IMR-90 (cell line): ENCODE results near the gene SHISA6. TPM values are rescaled to one million over a fixed set of nuclear protein-coding genes. Genes with fewer than 3 reads are reported as not detected.

ENCODE experiments used
- ATAC-seq: fragments of 200-7000 bp; cut with Tn5 transposase; 2 replicates; pipeline ENCODE4 v1.9.1; 2020; ENCODE audit warnings: low read depth, mild to moderate bottlenecking, moderate library complexity
- BruUV-seq: library from RNA; stranded (reverse); fragments of 400-500 nt; replicated peaks from 2 replicates; lab custom pipeline; 2021; lab: Mats Ljungman, UMichigan
- CTCF ChIA-PET: fragments of 300-600 bp; formaldehyde crosslinking; extraction: SDS; loops from one replicate; lab custom pipeline; 2021; ENCODE audit warnings: antibody characterized with exemption; lab: Yijun Ruan, JAX
- POLR2A ChIA-PET: fragments of 300-600 bp; sonication (Branson Sonifier 250); formaldehyde crosslinking; loops from one replicate; lab custom pipeline; 2022; ENCODE audit warnings: antibody characterized with exemption; ENCODE audit not compliant: unreplicated experiment; lab: Charles Lee
- DNase-seq: peaks from one replicate; pipeline ENCODE4 v3.0.0; 2013
- H2AFZ ChIP-seq: replicated peaks from 2 replicates; pipeline ENCODE3; 2013; ENCODE audit warnings: low read length, mild to moderate bottlenecking; ENCODE audit not compliant: poor library complexity
- H2AK5ac ChIP-seq: 2 replicates; pipeline ENCODE4 v1.6.1; 2013; ENCODE audit warnings: low read depth, low read length, inconsistent platforms
- H2AK9ac ChIP-seq: replicated peaks from 2 replicates; pipeline ENCODE3; 2013; ENCODE audit warnings: mild to moderate bottlenecking, low read depth, low read length, moderate library complexity; ENCODE audit not compliant: poor library complexity
- H2BK120ac ChIP-seq: 2 replicates; pipeline ENCODE4 v1.6.1; 2013; ENCODE audit warnings: low read depth, low read length, inconsistent platforms
- H2BK15ac ChIP-seq: 3 replicates; pipeline ENCODE4 v1.6.1; 2013; ENCODE audit warnings: low read depth, low read length, inconsistent platforms
- H2BK20ac ChIP-seq: 2 replicates; pipeline ENCODE4 v1.6.1; 2013; ENCODE audit warnings: low read depth, mild to moderate bottlenecking, inconsistent platforms, low read length, moderate library complexity
- H2BK5ac ChIP-seq: 2 replicates; pipeline ENCODE4 v1.6.1; 2013; ENCODE audit warnings: mild to moderate bottlenecking, low read depth, low read length, inconsistent platforms; ENCODE audit not compliant: poor library complexity, severe bottlenecking
- H3K14ac ChIP-seq: replicated peaks from 2 replicates; pipeline ENCODE4 v1.6.1; 2013; ENCODE audit warnings: low read depth, low read length, inconsistent platforms
- H3K18ac ChIP-seq: 2 replicates; pipeline ENCODE4 v1.6.1; 2013; ENCODE audit warnings: low read depth, low read length, control low read depth
- H3K23ac ChIP-seq: 2 replicates; pipeline ENCODE4 v1.6.1; 2013; ENCODE audit warnings: low read depth, low read length, inconsistent platforms
- H3K27ac ChIP-seq: 2 replicates; pipeline ENCODE4 v1.5.1; 2013; ENCODE audit warnings: mild to moderate bottlenecking, control low read depth, low read length; ENCODE audit not compliant: insufficient read depth
- H3K27me3 ChIP-seq: 2 replicates; pipeline ENCODE4 v1.6.1; 2013; ENCODE audit warnings: low read length; ENCODE audit not compliant: control insufficient read depth, insufficient read depth
- H3K36me3 ChIP-seq: 2 replicates; pipeline ENCODE4 v1.6.1; 2013; ENCODE audit warnings: low read length, mixed read lengths; ENCODE audit not compliant: control insufficient read depth, insufficient read depth
- H3K4ac ChIP-seq: 2 replicates; pipeline ENCODE4 v1.6.1; 2013; ENCODE audit warnings: low read depth, low read length, inconsistent platforms
- H3K4me1 ChIP-seq: 2 replicates; pipeline ENCODE4 v1.6.1; 2013; ENCODE audit warnings: low read length, mixed read lengths; ENCODE audit not compliant: control insufficient read depth, insufficient read depth
- H3K4me2 ChIP-seq: 2 replicates; pipeline ENCODE4 v1.6.1; 2013; ENCODE audit warnings: low read depth, mild to moderate bottlenecking, control low read depth, low read length, moderate library complexity
- H3K4me3 ChIP-seq: 2 replicates; pipeline ENCODE4 v1.5.1; 2013; ENCODE audit warnings: low read depth, mild to moderate bottlenecking, control low read depth, low read length, moderate library complexity; ENCODE audit not compliant: insufficient read depth
- H3K56ac ChIP-seq: 2 replicates; pipeline ENCODE4 v1.6.1; 2013; ENCODE audit warnings: low read length, inconsistent platforms; ENCODE audit not compliant: insufficient read depth; ENCODE audit errors: extremely low read depth
- H3K79me1 ChIP-seq, 2 experiments: 2 replicates each; pipeline ENCODE4 v1.6.1; 2013; ENCODE audit warnings: low read length in 2 of 2, inconsistent platforms in 1 of 2, low read depth in 1 of 2
- H3K9ac ChIP-seq: 2 replicates; pipeline ENCODE4 v1.6.1; 2013; ENCODE audit warnings: low read depth, low read length, control low read depth
- H3K9me1 ChIP-seq: 2 replicates; pipeline ENCODE4 v1.6.1; 2013; ENCODE audit warnings: low read length, inconsistent platforms; ENCODE audit not compliant: insufficient read depth
- H3K9me3 ChIP-seq: 2 replicates; pipeline ENCODE4 v1.6.1; 2013; ENCODE audit warnings: low read length; ENCODE audit not compliant: control insufficient read depth, insufficient read depth
- H4K20me1 ChIP-seq: 2 replicates; pipeline ENCODE4 v1.6.1; 2013; ENCODE audit warnings: low read length, inconsistent platforms; ENCODE audit not compliant: insufficient read depth
- H4K5ac ChIP-seq: 2 replicates; pipeline ENCODE4 v1.6.1; 2013; ENCODE audit warnings: mild to moderate bottlenecking, low read depth, low read length, control low read depth
- H4K8ac ChIP-seq, 2 experiments: 2 replicates each; pipeline ENCODE4 v1.6.1; 2013; ENCODE audit warnings: low read depth in 2 of 2, low read length in 2 of 2, control low read depth in 1 of 2, inconsistent platforms in 1 of 2
- H4K91ac ChIP-seq: 2 replicates; pipeline ENCODE4 v1.6.1; 2013; ENCODE audit warnings: low read depth, low read length, inconsistent platforms; ENCODE audit not compliant: insufficient read depth
- ELK1 ChIP-seq: fragments of 150-350 bp; IDR thresholded peaks from 2 replicates; pipeline ENCODE4 v1.6.1; 2016; ENCODE audit warnings: low read depth, mild to moderate bottlenecking, low read length, moderate library complexity, borderline replicate concordance
- FOS ChIP-seq: fragments of 150-350 bp; IDR thresholded peaks from 2 replicates; pipeline ENCODE4 v1.6.1; 2016; ENCODE audit warnings: low read depth, low read length
- MAFK ChIP-seq: IDR thresholded peaks from 2 replicates; pipeline ENCODE4 v1.6.1; 2012; ENCODE audit warnings: low read depth, low read length, improper control_type of control experiment
- MAZ ChIP-seq: IDR thresholded peaks from 2 replicates; pipeline ENCODE4 v1.6.1; 2012; ENCODE audit warnings: low read depth, mild to moderate bottlenecking, low read length, improper control_type of control experiment, moderate library complexity, borderline replicate concordance
- NFE2L2 ChIP-seq: fragments of 150-350 bp; IDR thresholded peaks from 2 replicates; pipeline ENCODE4 v1.6.1; 2016; ENCODE audit warnings: low read depth, mild to moderate bottlenecking, low read length
- POLR2A ChIP-seq: IDR thresholded peaks from 2 replicates; pipeline ENCODE4 v1.6.1; 2012; ENCODE audit warnings: mild to moderate bottlenecking, low read depth, low read length
- WGBS, 2 experiments: methylation state at CpG; one replicate each; pipeline versions ENCODE4 v1.1.5 to v1.1.7; 2013; ENCODE audit warnings: missing lambda C conversion rate in 2 of 2; ENCODE audit not compliant: insufficient read length in 1 of 2; ENCODE audit errors: extremely low coverage in 2 of 2; 5-methylcytosine and 5-hydroxymethylcytosine counted together
- dilution Hi-C: fragments of 300-500 bp; cut with HindIII; formaldehyde crosslinking; loops from one replicate; pipeline ENCODE4 v1.14.3; 2018; ENCODE audit warnings: low sequenced_read_pairs; ENCODE audit not compliant: unreplicated experiment
- in situ Hi-C: fragments of 300-500 bp; cut with MboI; formaldehyde crosslinking; loops from 3 replicates; pipeline ENCODE4 v1.14.3; 2019; ENCODE audit warnings: low sequenced_read_pairs, inconsistent platforms, mixed read lengths
- intact Hi-C: fragments of 100-400 bp; cut with micrococcal nuclease; formaldehyde crosslinking; loops from 2 replicates; pipeline ENCODE4 v1.10.0; 2022
- polyA plus RNA-seq, 3 experiments: library from polyadenylated mRNA; depleted of rRNA; stranded (reverse); fragments of >200 nt; gene quantifications; 2 replicates each; pipeline ENCODE4 v1.2.3, GENCODE V29; 2012; ENCODE audit warnings: low replicate concordance in 1 of 3
- total RNA-seq: library from RNA; depleted of rRNA; stranded (reverse); fragments of >200 nt; gene quantifications from 2 replicates; pipeline ENCODE4 v1.2.3, GENCODE V29; 2012

SHISA6 gene
- total and polyA plus RNA-seq, 2 of the 4 experiments (the other 2 are of a cell fraction), result not detected

GRCh38 chr17:11296994-11297393 is 56.0 kb downstream of the SHISA6 start:
- Histone ChIP-seq H4K91ac (no peak overlapping the region), H3K23ac (no peak overlapping the region), H3K36me3 (no peaks in the 10 kb centered on the region), H2AK5ac (no peak overlapping the region), H2BK20ac (no peak overlapping the region), H2BK5ac (no peak overlapping the region), H3K9me1 (no peaks in the 10 kb centered on the region), H4K5ac (no peak overlapping the region), H2BK120ac (no peak overlapping the region), H3K9me3 (peaks cover 31% of the 10 kb centered on the region), H3K56ac (no peak overlapping the region), H2AK9ac (no peak overlapping the region), H2AFZ (no peak overlapping the region), H4K8ac (no peak overlapping the region), H3K4me1 (no peaks in the 10 kb centered on the region), H3K18ac (no peak overlapping the region), H3K4ac (no peak overlapping the region), H2BK15ac (no peak overlapping the region), H3K9ac (no peak overlapping the region), H3K4me2 (no peak overlapping the region), H3K27ac (no peak overlapping the region), H3K79me1 (no peaks in the 10 kb centered on the region), H3K27me3 (no peaks in the 10 kb centered on the region), H3K4me3 (no peak overlapping the region), H3K14ac (no peak overlapping the region), H4K20me1 (no peaks in the 10 kb centered on the region)
- DNase-seq (no peak), ATAC-seq (no peak)
- dilution Hi-C loops, result no loop called here
- no TSS peak for BruUV-seq
- CTCF ChIA-PET, result no interaction called here
- intact Hi-C loops, result no loop called here
- in situ Hi-C loops, result no loop called here
- no peak for TF ChIP-seq MAZ
- no peak for TF ChIP-seq ELK1
- no peak for TF ChIP-seq FOS
- TF ChIP-seq MAFK, result no peak
- TF ChIP-seq NFE2L2, result no peak
- no peak for TF ChIP-seq POLR2A
- POLR2A ChIA-PET, result no interaction called here
- WGBS, 2 experiments, result 30% methylated on average over 3 of the region's 4 CpGs; no CpG with 5 or more reads in 1 of the 2 experiments
